Mononuclear cell (primary cell): ENCODE measurements around the gene TANC1. TPM values are rescaled to one million over a fixed set of nuclear protein-coding genes. Genes with fewer than 3 reads are reported as not detected.

Source experiments
- H3K27me3 ChIP-seq: 2 replicates; pipeline ENCODE4 v1.6.0; 2011; ENCODE audit warnings: low read length, control low read depth; ENCODE audit not compliant: insufficient read depth
- H3K4me1 ChIP-seq: 2 replicates; pipeline ENCODE4 v1.5.1; 2011; ENCODE audit warnings: mild to moderate bottlenecking, low read length, control low read depth; ENCODE audit not compliant: insufficient read depth
- H3K4me3 ChIP-seq: 2 replicates; pipeline ENCODE4 v1.5.1; 2011; ENCODE audit warnings: mild to moderate bottlenecking, low read length, moderate library complexity
- H3K9me3 ChIP-seq: 2 replicates; pipeline ENCODE4 v1.5.1; 2011; ENCODE audit warnings: low read depth, mild to moderate bottlenecking, control low read depth, low read length
- total RNA-seq: library from RNA; depleted of rRNA; stranded (reverse); fragments of >200 nt; gene quantifications from one replicate; pipeline ENCODE4 v1.2.3, GENCODE V29; 2012

Gene TANC1
- total RNA-seq, 1 donor = 0.21 TPM

GRCh38 chr2:158948964-158949699 lies 19.3 kb upstream of the TANC1 start:
- H3K4me3 ChIP-seq = no peak overlapping the region
- H3K27me3 ChIP-seq = no peaks in the 10 kb centered on the region
- H3K4me1 ChIP-seq = no peaks in the 10 kb centered on the region
- no peaks in the 10 kb centered on the region for H3K9me3 ChIP-seq

- no peaks in the 10 kb centered on the region for H3K9me3 ChIP-seq
- H3K4me1 ChIP-seq = no peaks in the 10 kb centered on the region
- peaks cover 3% of the 10 kb centered on the region for H3K27me3 ChIP-seq
- H3K4me3 ChIP-seq = no peak overlapping the region
Measured at GRCh38 chr2:158953454-158953853, 15.0 kb upstream of the TANC1 start.

- Histone ChIP-seq H3K27me3 (peaks cover 3% of the 10 kb centered on the region), H3K4me3 (no peak overlapping the region), H3K4me1 (no peaks in the 10 kb centered on the region), H3K9me3 (no peaks in the 10 kb centered on the region)
Measured at GRCh38 chr2:158953926-158954763, 14.3 kb upstream of the TANC1 start.

GRCh38 chr2:158955842-158956365 lies 12.5 kb upstream of the TANC1 start:
- peaks cover 3% of the 10 kb centered on the region for H3K27me3 ChIP-seq
- H3K4me1 ChIP-seq = no peaks in the 10 kb centered on the region
- H3K4me3 ChIP-seq = no peak overlapping the region
- H3K9me3 ChIP-seq = no peaks in the 10 kb centered on the region

- Histone ChIP-seq H3K9me3 (no peaks in the 10 kb centered on the region), H3K4me3 (no peak overlapping the region), H3K4me1 (no peaks in the 10 kb centered on the region), H3K27me3 (peaks cover 3% of the 10 kb centered on the region)
Measured at GRCh38 chr2:158958365-158958764, 10.1 kb upstream of the TANC1 start.

GRCh38 chr2:158960193-158960592 lies 8.2 kb upstream of the TANC1 start:
- Histone ChIP-seq H3K27me3 (peaks cover 10% of the 10 kb centered on the region), H3K4me3 (no peak overlapping the region), H3K4me1 (no peaks in the 10 kb centered on the region), H3K9me3 (no peaks in the 10 kb centered on the region)

- Histone ChIP-seq H3K4me1 (no peaks in the 10 kb centered on the region), H3K9me3 (no peaks in the 10 kb centered on the region), H3K27me3 (peaks cover 17% of the 10 kb centered on the region), H3K4me3 (no peak overlapping the region)
Measured at GRCh38 chr2:158962074-158962473, 6.4 kb upstream of the TANC1 start.

- no peaks in the 10 kb centered on the region for H3K9me3 ChIP-seq
- no peak overlapping the region for H3K4me3 ChIP-seq
- H3K4me1 ChIP-seq = peaks cover 6% of the 10 kb centered on the region
- H3K27me3 ChIP-seq = peaks cover 27% of the 10 kb centered on the region
Measured at GRCh38 chr2:158963071-158963470, 5.4 kb upstream of the TANC1 start.

GRCh38 chr2:158965107-158965506 lies 3.3 kb upstream of the TANC1 start:
- Histone ChIP-seq H3K9me3 (no peaks in the 10 kb centered on the region), H3K4me1 (peaks cover 24% of the 10 kb centered on the region), H3K4me3 (no peak overlapping the region)

GRCh38 chr2:158965641-158966040 lies 2.8 kb upstream of the TANC1 start:
- Histone ChIP-seq H3K27me3 (peaks cover 48% of the 10 kb centered on the region), H3K4me1 (peaks cover 28% of the 10 kb centered on the region), H3K9me3 (no peaks in the 10 kb centered on the region), H3K4me3 (no peak overlapping the region)

More at GRCh38 chr2:158965107-158965506, 3.3 kb upstream of the TANC1 start:
- peaks cover 43% of the 10 kb centered on the region for H3K27me3 ChIP-seq

- no peaks in the 10 kb centered on the region for H3K9me3 ChIP-seq
- peaks cover 53% of the 10 kb centered on the region for H3K27me3 ChIP-seq
- H3K4me3 ChIP-seq = no peak overlapping the region
- peaks cover 28% of the 10 kb centered on the region for H3K4me1 ChIP-seq
Measured at GRCh38 chr2:158966312-158966711, 2.1 kb upstream of the TANC1 start.

- peaks cover 54% of the 10 kb centered on the region for H3K27me3 ChIP-seq
- no peaks in the 10 kb centered on the region for H3K9me3 ChIP-seq
- peaks cover 28% of the 10 kb centered on the region for H3K4me1 ChIP-seq
- no peak overlapping the region for H3K4me3 ChIP-seq
Measured at GRCh38 chr2:158967114-158967730, 1.2 kb upstream of the TANC1 start.

- Histone ChIP-seq H3K9me3 (no peaks in the 10 kb centered on the region), H3K4me1 (peaks cover 28% of the 10 kb centered on the region), H3K27me3 (peaks cover 60% of the 10 kb centered on the region), H3K4me3 (peak overlapping the region; percentile 29)
Measured at GRCh38 chr2:158967731-158968395, 577 bp upstream of the TANC1 start.

- Histone ChIP-seq H3K9me3 (no peaks in the 10 kb centered on the region), H3K4me1 (peaks cover 28% of the 10 kb centered on the region), H3K27me3 (peaks cover 56% of the 10 kb centered on the region), H3K4me3 (peak overlapping the region; percentile 29)
Measured at GRCh38 chr2:158969162-158969714, 798 bp downstream of the TANC1 start.
